HepG2 (cell line): ENCODE results near the gene PSME3IP1. TPM values are rescaled to one million over a fixed set of nuclear protein-coding genes. Genes with fewer than 3 reads are reported as not detected.

Source experiments
- AHR ChIP-seq: IDR thresholded peaks from 2 replicates; pipeline ENCODE4 v1.6.1; 2018; ENCODE audit warnings: missing genetic modification reagents, missing compliant biosample characterization
- CREB3 ChIP-seq: sonication (generic); formaldehyde crosslinking; IDR thresholded peaks from 2 replicates; pipeline ENCODE4 v1.5.0; 2020; ENCODE audit warnings: missing genetic modification reagents
- EP300 ChIP-seq, 3 experiments: sonication (generic) in 1 of 3; formaldehyde crosslinking in 1 of 3; IDR thresholded peaks; 2 replicates each; pipeline versions ENCODE4 v1.5.1 to v1.6.1; 2011 to 2020; ENCODE audit warnings: low read depth in 2 of 3, low read length in 2 of 3, borderline replicate concordance in 1 of 3, improper control_type of control experiment in 1 of 3, mild to moderate bottlenecking in 1 of 3, missing genetic modification reagents in 1 of 3, moderate library complexity in 1 of 3
- ETV5 ChIP-seq: IDR thresholded peaks from 2 replicates; pipeline ENCODE4 v1.6.1; 2018; ENCODE audit warnings: missing biosample characterization, missing genetic modification reagents, inconsistent platforms, borderline replicate concordance
- GATA4 ChIP-seq: sonication (generic); IDR thresholded peaks from 2 replicates; pipeline ENCODE4 v1.6.1; 2016; ENCODE audit warnings: antibody characterized with exemption, low read depth, borderline replicate concordance
- MXD4 ChIP-seq: IDR thresholded peaks from 2 replicates; pipeline ENCODE4 v1.6.1; 2016; ENCODE audit warnings: mild to moderate bottlenecking, missing biosample characterization, missing genetic modification reagents
- PRMT3 ChIP-seq: sonication (generic); formaldehyde crosslinking; IDR thresholded peaks from 2 replicates; pipeline ENCODE4 v1.8.1; 2022; ENCODE audit warnings: low read depth, mild to moderate bottlenecking, moderate library complexity, missing genetic modification reagents, borderline replicate concordance
- SALL1 ChIP-seq: sonication (generic); formaldehyde crosslinking; IDR thresholded peaks from 2 replicates; pipeline ENCODE4 v1.8.0; 2022; ENCODE audit warnings: mild to moderate bottlenecking, missing genetic modification reagents
- SRY ChIP-seq: sonication (generic); formaldehyde crosslinking; IDR thresholded peaks from 2 replicates; pipeline ENCODE4 v1.8.0; 2022; ENCODE audit warnings: mild to moderate bottlenecking, missing genetic modification reagents
- TOPORS ChIP-seq: sonication (generic); formaldehyde crosslinking; IDR thresholded peaks from 2 replicates; pipeline ENCODE4 v1.8.0; 2023; ENCODE audit warnings: mild to moderate bottlenecking, missing genetic modification reagents
- YEATS4 ChIP-seq: sonication (generic); formaldehyde crosslinking; IDR thresholded peaks from 2 replicates; pipeline ENCODE4 v1.4.0; 2020; ENCODE audit warnings: missing genetic modification reagents, borderline replicate concordance
- ZBTB49 ChIP-seq: sonication (generic); formaldehyde crosslinking; IDR thresholded peaks from 2 replicates; pipeline ENCODE4 v1.4.0; 2020; ENCODE audit warnings: missing genetic modification reagents, borderline replicate concordance
- ZNF567 ChIP-seq: sonication (generic); formaldehyde crosslinking; IDR thresholded peaks from 2 replicates; pipeline ENCODE4 v1.8.1; 2023; ENCODE audit warnings: mild to moderate bottlenecking, missing genetic modification reagents, borderline replicate concordance
- ZNF761 ChIP-seq: sonication (generic); formaldehyde crosslinking; conservative IDR thresholded peaks from 2 replicates; pipeline ENCODE4 v1.4.0; 2020; ENCODE audit warnings: mild to moderate bottlenecking, missing genetic modification reagents
- ZSCAN22 ChIP-seq: sonication (generic); formaldehyde crosslinking; IDR thresholded peaks from 2 replicates; pipeline ENCODE4 v1.4.0; 2020; ENCODE audit warnings: mild to moderate bottlenecking, missing genetic modification reagents
- polyA plus RNA-seq, 8 experiments: library from polyadenylated mRNA; depleted of rRNA in 3 of 8; stranded (reverse) in 7 of 8; unstranded in 1 of 8; fragments of >200 nt; fragmentation: Illumina TruSeq in 4 of 8; extraction: Trizol in 4 of 8; gene quantifications; 2 replicates each; pipeline versions ENCODE4 v1.2.1 to v1.2.3, GENCODE V29; 2011 to 2016; ENCODE audit warnings: low read depth in 4 of 8, missing spikeins in 1 of 8, mixed read lengths in 1 of 8; ENCODE audit not compliant: insufficient read depth in 1 of 8
- total RNA-seq, 5 experiments: library from RNA; depleted of rRNA; stranded (reverse); fragments of >200 nt; fragmentation: Illumina TruSeq; extraction: Trizol; gene quantifications; 2 replicates each; pipeline ENCODE4 v1.2.3, GENCODE V29; 2016; ENCODE audit warnings: low read depth in 1 of 5
- TF ChIP-seq, protein P1 (sequence below): sonication (generic); formaldehyde crosslinking; IDR thresholded peaks from 2 replicates; pipeline ENCODE4 v1.9.0; 2021; ENCODE audit warnings: missing genetic modification reagents, borderline replicate concordance
- TF ChIP-seq, protein P2 (sequence below): sonication (generic); formaldehyde crosslinking; IDR thresholded peaks from 2 replicates; pipeline ENCODE4 v1.4.0; 2020; ENCODE audit warnings: mild to moderate bottlenecking, low read depth, missing genetic modification reagents
- TF ChIP-seq, protein P3 (sequence below): sonication (generic); formaldehyde crosslinking; IDR thresholded peaks from 2 replicates; pipeline ENCODE4 v1.4.0; 2020; ENCODE audit warnings: missing genetic modification reagents

PSME3IP1 gene
- total and polyA plus RNA-seq, 2 of the 13 experiments (the other 11 are each of a cell fraction or from before 2014, with no cell fraction given) = 90.8 to 99.8 TPM

DNA sequence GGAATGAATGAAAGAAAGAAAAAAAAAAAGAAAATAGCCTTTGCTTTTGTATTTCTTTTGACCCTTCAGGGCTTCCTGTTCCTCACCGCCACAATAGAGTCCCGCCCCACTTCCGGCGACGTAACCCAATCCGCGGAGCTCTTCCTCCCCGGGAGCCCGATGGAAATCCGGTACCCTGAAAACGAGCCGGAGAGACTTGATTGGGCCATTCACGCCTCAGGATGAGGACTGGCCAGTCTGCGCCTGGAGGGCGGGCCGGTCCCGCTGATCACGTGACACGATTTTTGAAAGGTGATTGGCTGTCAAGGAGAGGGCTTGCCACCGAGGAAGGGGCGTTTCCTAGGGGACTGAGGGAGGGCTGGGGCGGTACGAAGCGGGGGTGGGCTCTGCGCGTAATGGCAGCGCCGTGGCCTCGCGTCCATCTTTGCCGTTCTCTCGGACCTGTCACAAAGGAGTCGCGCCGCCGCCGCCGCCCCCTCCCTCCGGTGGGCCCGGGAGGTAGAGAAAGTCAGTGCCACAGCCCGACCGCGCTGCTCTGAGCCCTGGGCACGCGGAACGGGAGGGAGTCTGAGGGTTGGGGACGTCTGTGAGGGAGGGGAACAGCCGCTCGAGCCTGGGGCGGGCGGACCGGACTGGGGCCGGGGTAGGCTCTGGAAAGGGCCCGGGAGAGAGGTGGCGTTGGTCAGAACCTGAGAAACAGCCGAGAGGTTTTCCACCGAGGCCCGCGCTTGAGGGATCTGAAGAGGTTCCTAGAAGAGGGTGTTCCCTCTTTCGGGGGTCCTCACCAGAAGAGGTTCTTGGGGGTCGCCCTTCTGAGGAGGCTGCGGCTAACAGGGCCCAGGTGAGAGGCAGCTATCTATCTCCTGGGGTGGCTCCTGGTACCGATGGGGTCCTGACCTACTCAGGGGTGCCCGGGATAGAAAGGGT, at the start of gene PSME3IP1, which contains the start of gene RSPRY1 (continued):
- TF ChIP-seq, protein P1, sequence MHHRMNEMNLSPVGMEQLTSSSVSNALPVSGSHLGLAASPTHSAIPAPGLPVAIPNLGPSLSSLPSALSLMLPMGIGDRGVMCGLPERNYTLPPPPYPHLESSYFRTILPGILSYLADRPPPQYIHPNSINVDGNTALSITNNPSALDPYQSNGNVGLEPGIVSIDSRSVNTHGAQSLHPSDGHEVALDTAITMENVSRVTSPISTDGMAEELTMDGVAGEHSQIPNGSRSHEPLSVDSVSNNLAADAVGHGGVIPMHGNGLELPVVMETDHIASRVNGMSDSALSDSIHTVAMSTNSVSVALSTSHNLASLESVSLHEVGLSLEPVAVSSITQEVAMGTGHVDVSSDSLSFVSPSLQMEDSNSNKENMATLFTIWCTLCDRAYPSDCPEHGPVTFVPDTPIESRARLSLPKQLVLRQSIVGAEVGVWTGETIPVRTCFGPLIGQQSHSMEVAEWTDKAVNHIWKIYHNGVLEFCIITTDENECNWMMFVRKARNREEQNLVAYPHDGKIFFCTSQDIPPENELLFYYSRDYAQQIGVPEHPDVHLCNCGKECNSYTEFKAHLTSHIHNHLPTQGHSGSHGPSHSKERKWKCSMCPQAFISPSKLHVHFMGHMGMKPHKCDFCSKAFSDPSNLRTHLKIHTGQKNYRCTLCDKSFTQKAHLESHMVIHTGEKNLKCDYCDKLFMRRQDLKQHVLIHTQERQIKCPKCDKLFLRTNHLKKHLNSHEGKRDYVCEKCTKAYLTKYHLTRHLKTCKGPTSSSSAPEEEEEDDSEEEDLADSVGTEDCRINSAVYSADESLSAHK = peak; percentile 49; the same call in 1 of the 2 replicates
- 0 out of 2 replicates have a peak, but pooled peaks have one; percentile 32 for TF ChIP-seq CREB3 (CRISPR knock-in tag)
- TF ChIP-seq, protein P2, sequence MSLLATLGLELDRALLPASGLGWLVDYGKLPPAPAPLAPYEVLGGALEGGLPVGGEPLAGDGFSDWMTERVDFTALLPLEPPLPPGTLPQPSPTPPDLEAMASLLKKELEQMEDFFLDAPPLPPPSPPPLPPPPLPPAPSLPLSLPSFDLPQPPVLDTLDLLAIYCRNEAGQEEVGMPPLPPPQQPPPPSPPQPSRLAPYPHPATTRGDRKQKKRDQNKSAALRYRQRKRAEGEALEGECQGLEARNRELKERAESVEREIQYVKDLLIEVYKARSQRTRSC (CRISPR knock-in tag) = no peak
- peak; percentile 88 for TF ChIP-seq YEATS4 (CRISPR knock-in tag)
- peak; percentile 86; the same call in 1 of the 2 replicates for TF ChIP-seq AHR (CRISPR knock-in tag)
- peak; percentile 73; the same call in 1 of the 2 replicates for TF ChIP-seq MXD4
- TF ChIP-seq EP300 (IDR thresholded peaks at IDR 0.05; ENCODE audit: low read depth in 2 of 2, low read length in 2 of 2) = peak in 1 of 2 experiments; percentile 20; a peak in 1 of 4 replicates
- no peak for TF ChIP-seq EP300 (CRISPR knock-in tag; IDR thresholded peaks at IDR 0.05; ENCODE audit: borderline replicate concordance)
- TF ChIP-seq PRMT3 (CRISPR knock-in tag) = no peak
- no peak for TF ChIP-seq TOPORS
- no peak for TF ChIP-seq GATA4
- TF ChIP-seq SALL1 = peak; percentile 85
- TF ChIP-seq ZBTB49 (CRISPR knock-in tag) = no peak
- TF ChIP-seq ZNF761 (CRISPR knock-in tag) = peak; percentile 13; the same call in 1 of the 2 replicates
- TF ChIP-seq ZSCAN22 (CRISPR knock-in tag) = no peak
- TF ChIP-seq ETV5 (CRISPR knock-in tag) = peak; percentile 9; the same call in 1 of the 2 replicates
- TF ChIP-seq SRY = peak; percentile 91
- TF ChIP-seq, protein P3, sequence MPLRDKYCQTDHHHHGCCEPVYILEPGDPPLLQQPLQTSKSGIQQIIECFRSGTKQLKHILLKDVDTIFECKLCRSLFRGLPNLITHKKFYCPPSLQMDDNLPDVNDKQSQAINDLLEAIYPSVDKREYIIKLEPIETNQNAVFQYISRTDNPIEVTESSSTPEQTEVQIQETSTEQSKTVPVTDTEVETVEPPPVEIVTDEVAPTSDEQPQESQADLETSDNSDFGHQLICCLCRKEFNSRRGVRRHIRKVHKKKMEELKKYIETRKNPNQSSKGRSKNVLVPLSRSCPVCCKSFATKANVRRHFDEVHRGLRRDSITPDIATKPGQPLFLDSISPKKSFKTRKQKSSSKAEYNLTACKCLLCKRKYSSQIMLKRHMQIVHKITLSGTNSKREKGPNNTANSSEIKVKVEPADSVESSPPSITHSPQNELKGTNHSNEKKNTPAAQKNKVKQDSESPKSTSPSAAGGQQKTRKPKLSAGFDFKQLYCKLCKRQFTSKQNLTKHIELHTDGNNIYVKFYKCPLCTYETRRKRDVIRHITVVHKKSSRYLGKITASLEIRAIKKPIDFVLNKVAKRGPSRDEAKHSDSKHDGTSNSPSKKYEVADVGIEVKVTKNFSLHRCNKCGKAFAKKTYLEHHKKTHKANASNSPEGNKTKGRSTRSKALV = no peak
- 0 out of 2 replicates have a peak, but pooled peaks have one; percentile 86 for TF ChIP-seq ZNF567 (CRISPR knock-in tag)
